Measurements from ENCODE around the gene PAOX.

GRCh38 chr10:133397938-133398337 lies 18.9 kb downstream of the PAOX start:
- no peak for TF ChIP-seq EZH2 (IDR thresholded peaks at IDR 0.05; ENCODE audit: borderline replicate concordance, low read depth, low read length)
- TF ChIP-seq PTRF (tag; IDR thresholded peaks at IDR 0.05): no peak
- TF ChIP-seq CREB5 (CRISPR knock-in tag; IDR thresholded peaks at IDR 0.05): no peak
- no peak for TF ChIP-seq E2F8 (IDR thresholded peaks at IDR 0.05; ENCODE audit: low read depth, partially characterized antibody)
- no peak for TF ChIP-seq ZNF232 (CRISPR knock-in tag; IDR thresholded peaks at IDR 0.05)
- no peak for TF ChIP-seq TFAM (CRISPR knock-in tag; conservative IDR thresholded peaks at IDR 0.05)
- no peak for TF ChIP-seq ARID3B (CRISPR knock-in tag; IDR thresholded peaks at IDR 0.05; ENCODE audit: borderline replicate concordance)
- TF ChIP-seq TAF1 (IDR thresholded peaks at IDR 0.05; ENCODE audit: control insufficient read depth, extremely low read depth, insufficient read depth, low read length, severe bottlenecking): no peak
- TF ChIP-seq CTCF (IDR thresholded peaks at IDR 0.05 in 2 of 3, conservative IDR thresholded peaks at IDR 0.05 in 1 of 3; ENCODE audit: insufficient read depth in 2 of 3, low read depth in 1 of 3, low read length in 3 of 3): no peak
- TF ChIP-seq, protein P1, sequence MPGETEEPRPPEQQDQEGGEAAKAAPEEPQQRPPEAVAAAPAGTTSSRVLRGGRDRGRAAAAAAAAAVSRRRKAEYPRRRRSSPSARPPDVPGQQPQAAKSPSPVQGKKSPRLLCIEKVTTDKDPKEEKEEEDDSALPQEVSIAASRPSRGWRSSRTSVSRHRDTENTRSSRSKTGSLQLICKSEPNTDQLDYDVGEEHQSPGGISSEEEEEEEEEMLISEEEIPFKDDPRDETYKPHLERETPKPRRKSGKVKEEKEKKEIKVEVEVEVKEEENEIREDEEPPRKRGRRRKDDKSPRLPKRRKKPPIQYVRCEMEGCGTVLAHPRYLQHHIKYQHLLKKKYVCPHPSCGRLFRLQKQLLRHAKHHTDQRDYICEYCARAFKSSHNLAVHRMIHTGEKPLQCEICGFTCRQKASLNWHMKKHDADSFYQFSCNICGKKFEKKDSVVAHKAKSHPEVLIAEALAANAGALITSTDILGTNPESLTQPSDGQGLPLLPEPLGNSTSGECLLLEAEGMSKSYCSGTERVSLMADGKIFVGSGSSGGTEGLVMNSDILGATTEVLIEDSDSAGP (CRISPR knock-in tag; IDR thresholded peaks at IDR 0.05): no peak
- no peak for TF ChIP-seq GATAD2B (IDR thresholded peaks at IDR 0.05; ENCODE audit: borderline replicate concordance)

All from K562 (cell line).